ENCODE results near the gene PLCB2.

GRCh38 chr15:40289140-40289775 is 18.5 kb downstream of the PLCB2 start:
- TF ChIP-seq REST (IDR thresholded peaks at IDR 0.05; ENCODE audit: unreplicated experiment) (no peak), EZH2phosphoT487 (IDR thresholded peaks at IDR 0.05; ENCODE audit: unreplicated experiment) (no peak), POLR2AphosphoS5 (IDR thresholded peaks at IDR 0.05; ENCODE audit: low read depth) (no peak), EZH2 (IDR thresholded peaks at IDR 0.05; ENCODE audit: low read depth, unreplicated experiment) (no peak), ZNF331 (CRISPR knock-in tag; IDR thresholded peaks at IDR 0.05; ENCODE audit: low read depth) (no peak), CREB1 (CRISPR knock-in tag; IDR thresholded peaks at IDR 0.05; ENCODE audit: low read depth) (no peak), JUNB (IDR thresholded peaks at IDR 0.05; ENCODE audit: unreplicated experiment) (no peak)
- TF ChIP-seq, protein P1, sequence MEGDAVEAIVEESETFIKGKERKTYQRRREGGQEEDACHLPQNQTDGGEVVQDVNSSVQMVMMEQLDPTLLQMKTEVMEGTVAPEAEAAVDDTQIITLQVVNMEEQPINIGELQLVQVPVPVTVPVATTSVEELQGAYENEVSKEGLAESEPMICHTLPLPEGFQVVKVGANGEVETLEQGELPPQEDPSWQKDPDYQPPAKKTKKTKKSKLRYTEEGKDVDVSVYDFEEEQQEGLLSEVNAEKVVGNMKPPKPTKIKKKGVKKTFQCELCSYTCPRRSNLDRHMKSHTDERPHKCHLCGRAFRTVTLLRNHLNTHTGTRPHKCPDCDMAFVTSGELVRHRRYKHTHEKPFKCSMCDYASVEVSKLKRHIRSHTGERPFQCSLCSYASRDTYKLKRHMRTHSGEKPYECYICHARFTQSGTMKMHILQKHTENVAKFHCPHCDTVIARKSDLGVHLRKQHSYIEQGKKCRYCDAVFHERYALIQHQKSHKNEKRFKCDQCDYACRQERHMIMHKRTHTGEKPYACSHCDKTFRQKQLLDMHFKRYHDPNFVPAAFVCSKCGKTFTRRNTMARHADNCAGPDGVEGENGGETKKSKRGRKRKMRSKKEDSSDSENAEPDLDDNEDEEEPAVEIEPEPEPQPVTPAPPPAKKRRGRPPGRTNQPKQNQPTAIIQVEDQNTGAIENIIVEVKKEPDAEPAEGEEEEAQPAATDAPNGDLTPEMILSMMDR (conservative IDR thresholded peaks at IDR 0.05; ENCODE audit: low read depth in 2 of 2), result 0 out of 4 replicates have a peak, but pooled peaks of 1 of the 2 experiments have one; percentile 1

Data from GM23338 (cell line).